T-helper 1 cell treated with Interleukin-12 subunit alpha and Interleukin-12 subunit beta and Interleukin-4 antibody, amounts not matched to agents 30 μg/mL and 1 μg/mL, for 36 hours (primary cell): ENCODE measurements around the gene COL27A1.

Experiments
- H3K27ac Mint-ChIP-seq: one replicate; pipeline ENCODE4 v1.8.0; 2021; ENCODE audit warnings: mild to moderate bottlenecking, mixed read lengths
- H3K27me3 Mint-ChIP-seq: one replicate; pipeline ENCODE4 v1.8.0; 2021; ENCODE audit warnings: low read depth, mixed read lengths
- H3K36me3 Mint-ChIP-seq: one replicate; pipeline ENCODE4 v1.8.0; 2021; ENCODE audit warnings: low read depth, mixed read lengths
- H3K4me1 Mint-ChIP-seq: one replicate; pipeline ENCODE4 v1.8.0; 2021; ENCODE audit warnings: low read depth, mixed read lengths
- H3K4me3 Mint-ChIP-seq: one replicate; pipeline ENCODE4 v1.8.0; 2021; ENCODE audit warnings: mild to moderate bottlenecking, moderate library complexity, mixed read lengths
- H3K9me3 Mint-ChIP-seq: one replicate; pipeline ENCODE4 v1.8.0; 2021; ENCODE audit warnings: mixed read lengths

COL27A1 gene

DNA sequence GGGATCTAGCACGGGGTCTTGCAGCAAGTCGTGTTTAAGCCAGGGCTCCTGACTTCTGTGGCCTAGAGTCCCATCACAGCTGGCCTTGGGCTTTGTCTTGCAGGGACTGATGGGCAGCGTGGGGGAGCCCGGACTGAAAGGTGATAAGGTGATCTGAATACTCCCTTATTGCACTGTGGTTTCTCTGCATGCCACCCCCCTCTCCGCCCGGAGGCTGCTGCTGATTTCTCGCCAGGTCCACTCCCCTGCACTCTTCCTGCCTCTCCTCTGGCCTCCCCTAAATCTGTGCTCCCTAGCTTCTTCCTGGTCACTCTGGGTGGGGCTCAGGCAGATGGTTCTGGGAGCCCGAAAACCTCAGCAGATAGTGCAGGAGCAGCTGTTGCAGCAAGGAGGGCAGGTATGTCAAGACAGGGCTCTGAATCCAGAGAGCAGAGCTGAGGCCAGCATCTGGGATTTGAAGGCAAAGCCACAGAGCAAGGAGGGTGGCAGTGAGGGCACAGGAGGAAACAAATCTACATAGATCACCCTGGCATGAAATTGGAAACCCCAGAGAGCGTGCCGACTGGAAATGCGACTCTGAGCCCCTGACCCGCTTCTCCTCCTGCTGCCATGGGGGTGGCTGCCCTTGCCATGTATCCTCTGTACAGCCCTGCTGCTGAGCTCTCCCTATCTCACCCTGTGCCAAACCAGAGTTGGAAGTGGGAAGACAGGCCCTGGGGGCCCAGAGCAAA, 76.5 kb downstream of the COL27A1 start:
- Mint-ChIP-seq H3K27me3 (no peaks in the 10 kb centered on the region), H3K4me3 (no peak overlapping the region), H3K27ac (no peak overlapping the region), H3K9me3 (no peaks in the 10 kb centered on the region), H3K36me3 (no peaks in the 10 kb centered on the region), H3K4me1 (no peaks in the 10 kb centered on the region)

- Mint-ChIP-seq H3K36me3 (no peaks in the 10 kb centered on the region), H3K27me3 (no peaks in the 10 kb centered on the region), H3K27ac (no peak overlapping the region), H3K4me1 (no peaks in the 10 kb centered on the region), H3K9me3 (no peaks in the 10 kb centered on the region), H3K4me3 (no peak overlapping the region)
Observed at GRCh38 chr9:114233491-114234185, 78.3 kb downstream of the COL27A1 start.

GRCh38 chr9:114235033-114235661, 79.8 kb downstream of the COL27A1 start:
- Mint-ChIP-seq H3K4me3 (no peak overlapping the region), H3K27me3 (no peaks in the 10 kb centered on the region), H3K9me3 (no peaks in the 10 kb centered on the region), H3K27ac (no peak overlapping the region), H3K36me3 (no peaks in the 10 kb centered on the region), H3K4me1 (no peaks in the 10 kb centered on the region)

DNA sequence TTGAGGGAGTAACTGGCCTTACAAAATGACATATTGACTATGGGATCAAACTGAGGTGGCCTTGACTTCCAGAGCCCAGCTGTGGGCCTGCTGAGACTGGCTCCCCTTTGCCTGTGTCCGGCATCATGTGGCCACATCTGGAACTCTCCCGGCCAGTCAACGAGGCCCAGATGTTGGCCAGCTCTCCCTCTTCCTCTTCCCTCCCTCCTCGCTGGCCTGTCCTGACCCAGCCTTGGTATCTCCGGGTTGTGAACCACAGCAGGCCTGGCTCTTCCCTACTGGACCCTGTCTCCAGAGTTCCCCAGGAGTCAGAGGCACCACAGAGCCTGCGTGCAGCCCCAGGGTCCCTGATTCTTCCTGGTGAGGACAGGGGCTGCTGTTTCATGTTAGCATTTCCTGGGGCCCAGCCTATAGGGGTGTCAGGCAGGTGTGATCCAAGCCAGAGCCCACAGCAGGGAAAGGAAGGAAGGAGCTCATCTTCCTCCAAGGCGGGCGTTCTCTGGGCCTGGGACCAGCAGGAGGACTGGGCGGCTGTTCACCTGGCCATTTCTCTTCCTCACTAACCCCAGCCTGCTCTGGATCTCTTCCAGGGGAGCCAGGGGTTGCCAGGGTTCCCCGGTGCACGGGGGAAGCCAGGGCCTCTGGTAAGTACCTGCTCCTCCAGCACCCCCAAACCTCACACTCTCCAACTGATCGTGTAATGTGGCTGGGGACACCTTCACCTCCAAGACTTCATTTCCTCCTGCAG, 81.2 kb downstream of the COL27A1 start:
- H3K4me3 Mint-ChIP-seq: no peak overlapping the region

DNA sequence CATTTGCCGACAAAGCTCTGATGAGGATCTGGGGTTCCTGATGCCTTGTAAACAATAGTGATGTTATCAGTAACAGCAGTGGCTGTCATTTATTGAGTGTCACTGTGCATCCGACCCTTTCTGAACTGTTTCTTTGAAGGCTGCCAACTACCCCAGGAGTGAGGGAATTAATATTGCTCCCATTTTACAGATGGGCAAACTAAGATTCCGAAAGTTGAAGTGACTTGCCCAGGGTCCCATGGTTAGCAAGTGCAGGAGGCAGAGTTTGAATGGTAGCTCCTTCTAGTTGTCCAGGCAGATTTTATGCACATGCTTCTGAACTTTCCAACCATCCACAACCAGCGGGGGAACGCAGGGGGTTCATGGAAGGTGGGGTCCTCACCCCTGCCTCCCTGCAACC, 81.9 kb downstream of the COL27A1 start:
- no peak overlapping the region for H3K27ac Mint-ChIP-seq
- no peak overlapping the region for H3K4me3 Mint-ChIP-seq
- H3K4me1 Mint-ChIP-seq: no peaks in the 10 kb centered on the region
- no peaks in the 10 kb centered on the region for H3K36me3 Mint-ChIP-seq
- H3K9me3 Mint-ChIP-seq: no peaks in the 10 kb centered on the region
- no peaks in the 10 kb centered on the region for H3K27me3 Mint-ChIP-seq

More for the DNA sequence above, 81.2 kb downstream of the COL27A1 start:
- Mint-ChIP-seq H3K36me3 (no peaks in the 10 kb centered on the region), H3K27ac (no peak overlapping the region), H3K9me3 (no peaks in the 10 kb centered on the region), H3K27me3 (no peaks in the 10 kb centered on the region), H3K4me1 (no peaks in the 10 kb centered on the region)

DNA sequence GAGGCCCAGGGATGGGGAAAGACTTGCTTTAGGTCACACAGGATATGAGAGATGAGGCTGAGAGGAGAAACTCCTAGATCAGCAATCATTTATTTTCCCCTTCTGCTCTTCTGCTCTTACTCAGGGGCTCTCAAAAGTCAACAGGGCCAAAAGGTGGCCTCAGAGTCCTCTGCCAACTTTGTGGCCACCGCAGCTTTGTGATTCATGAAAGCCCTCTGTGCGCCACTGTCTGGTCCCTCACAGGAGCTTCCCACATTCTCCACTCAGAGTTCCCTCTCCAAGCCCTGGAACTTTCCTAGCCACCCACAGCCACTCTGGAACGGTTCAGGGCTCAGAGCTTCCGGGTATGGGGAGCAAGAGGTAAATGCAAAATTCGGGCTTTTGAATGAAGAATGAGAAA, 82.4 kb downstream of the COL27A1 start:
- no peaks in the 10 kb centered on the region for H3K9me3 Mint-ChIP-seq
- no peaks in the 10 kb centered on the region for H3K27me3 Mint-ChIP-seq
- no peak overlapping the region for H3K27ac Mint-ChIP-seq
- H3K36me3 Mint-ChIP-seq: no peaks in the 10 kb centered on the region
- no peaks in the 10 kb centered on the region for H3K4me1 Mint-ChIP-seq
- no peak overlapping the region for H3K4me3 Mint-ChIP-seq

DNA sequence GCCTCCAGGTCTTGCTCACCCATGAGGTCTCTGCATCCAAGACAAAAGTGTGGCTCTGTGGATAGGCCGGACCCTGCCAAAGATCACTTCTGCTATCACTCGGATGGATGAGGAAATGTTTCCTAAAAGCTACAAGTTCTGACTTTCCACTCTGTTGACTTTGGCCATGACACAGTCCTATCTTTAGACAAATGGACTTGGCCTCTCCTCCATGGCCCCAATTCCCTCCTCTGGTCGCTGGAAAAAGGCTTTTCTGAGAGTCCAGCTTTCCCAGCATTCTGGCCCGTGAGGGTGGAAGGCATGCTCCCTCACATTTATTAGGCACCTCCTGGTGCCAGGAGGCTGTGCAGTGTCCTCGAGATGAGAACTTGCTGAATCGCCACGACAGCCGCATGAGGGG, 83.1 kb downstream of the COL27A1 start:
- H3K4me1 Mint-ChIP-seq: no peaks in the 10 kb centered on the region
- no peak overlapping the region for H3K4me3 Mint-ChIP-seq
- no peaks in the 10 kb centered on the region for H3K27me3 Mint-ChIP-seq
- H3K27ac Mint-ChIP-seq: no peak overlapping the region
- H3K36me3 Mint-ChIP-seq: no peaks in the 10 kb centered on the region
- H3K9me3 Mint-ChIP-seq: no peaks in the 10 kb centered on the region

- Mint-ChIP-seq H3K27me3 (no peaks in the 10 kb centered on the region), H3K9me3 (no peaks in the 10 kb centered on the region), H3K4me3 (no peak overlapping the region), H3K36me3 (no peaks in the 10 kb centered on the region), H3K27ac (no peak overlapping the region), H3K4me1 (no peaks in the 10 kb centered on the region)
Observed at GRCh38 chr9:114238891-114239875, 83.8 kb downstream of the COL27A1 start.

DNA sequence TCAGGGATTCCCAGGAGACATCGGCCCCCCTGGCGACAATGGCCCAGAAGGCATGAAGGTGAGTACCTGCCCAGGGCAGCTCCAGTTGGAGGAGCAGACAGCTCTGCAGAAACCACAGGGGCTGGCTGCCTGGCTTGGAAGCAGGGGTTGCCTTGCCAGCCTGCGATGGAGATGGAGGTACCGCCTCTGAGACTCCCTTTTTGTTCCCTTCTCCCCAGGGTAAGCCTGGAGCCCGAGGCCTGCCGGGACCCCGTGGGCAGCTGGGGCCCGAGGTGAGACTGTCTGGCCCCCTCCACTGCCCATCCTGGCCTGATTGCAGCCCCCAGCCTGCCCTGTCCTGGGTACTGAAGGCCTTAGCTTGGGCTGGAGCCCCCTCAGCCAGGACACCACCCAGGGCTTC, 84.9 kb downstream of the COL27A1 start:
- no peaks in the 10 kb centered on the region for H3K27me3 Mint-ChIP-seq

GRCh38 chr9:114240647-114241558, 85.6 kb downstream of the COL27A1 start:
- no peaks in the 10 kb centered on the region for H3K9me3 Mint-ChIP-seq
- no peaks in the 10 kb centered on the region for H3K36me3 Mint-ChIP-seq
- H3K4me1 Mint-ChIP-seq: no peaks in the 10 kb centered on the region
- no peaks in the 10 kb centered on the region for H3K27me3 Mint-ChIP-seq
- H3K4me3 Mint-ChIP-seq: no peak overlapping the region
- no peak overlapping the region for H3K27ac Mint-ChIP-seq

More for the DNA sequence above, 84.9 kb downstream of the COL27A1 start:
- Mint-ChIP-seq H3K4me3 (no peak overlapping the region), H3K36me3 (no peaks in the 10 kb centered on the region), H3K27ac (no peak overlapping the region), H3K9me3 (no peaks in the 10 kb centered on the region), H3K4me1 (no peaks in the 10 kb centered on the region)

DNA sequence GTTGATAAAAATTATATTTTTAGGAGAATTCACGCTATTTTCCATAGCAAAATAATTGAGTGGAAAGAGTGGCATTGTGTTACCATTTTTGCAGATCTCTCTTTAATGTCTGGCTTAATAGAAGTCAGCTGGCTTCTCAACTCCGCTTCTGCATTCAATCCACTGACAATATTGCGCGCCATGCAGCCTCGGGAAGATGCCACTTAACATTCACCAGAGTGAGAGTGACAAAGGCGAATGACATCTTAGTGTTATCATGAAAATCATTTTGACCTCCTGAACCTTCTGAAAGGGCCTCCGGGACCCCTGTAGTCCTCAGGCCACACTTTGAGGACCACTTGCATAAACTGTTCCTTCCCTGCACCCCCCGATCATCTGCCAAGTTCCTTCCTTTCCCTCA, 87.5 kb downstream of the COL27A1 start:
- Mint-ChIP-seq H3K4me3 (no peak overlapping the region), H3K36me3 (no peaks in the 10 kb centered on the region), H3K9me3 (no peaks in the 10 kb centered on the region), H3K27ac (no peak overlapping the region), H3K4me1 (no peaks in the 10 kb centered on the region), H3K27me3 (no peaks in the 10 kb centered on the region)

GRCh38 chr9:114243240-114243639, 87.9 kb downstream of the COL27A1 start:
- no peaks in the 10 kb centered on the region for H3K4me1 Mint-ChIP-seq
- H3K27ac Mint-ChIP-seq: no peak overlapping the region
- no peak overlapping the region for H3K4me3 Mint-ChIP-seq
- H3K27me3 Mint-ChIP-seq: no peaks in the 10 kb centered on the region
- no peaks in the 10 kb centered on the region for H3K36me3 Mint-ChIP-seq
- no peaks in the 10 kb centered on the region for H3K9me3 Mint-ChIP-seq

GRCh38 chr9:114244570-114244969, 89.2 kb downstream of the COL27A1 start:
- Mint-ChIP-seq H3K36me3 (no peaks in the 10 kb centered on the region), H3K4me1 (no peaks in the 10 kb centered on the region), H3K27ac (no peak overlapping the region), H3K4me3 (no peak overlapping the region), H3K9me3 (no peaks in the 10 kb centered on the region), H3K27me3 (no peaks in the 10 kb centered on the region)
